Measurements from ENCODE around the gene FOXL1.
"Not testable (repeated sequence)": the region's sequence is repeated elsewhere in the genome, so short reads cannot be mapped to it uniquely, and the experiment has no call there.

The FOXL1 gene

GRCh38 chr16:86587487-86587886 is 9.1 kb downstream of the FOXL1 start:
- no peak for DNase-seq (ENCODE audit: low read depth)
- TF ChIP-seq, protein P1, sequence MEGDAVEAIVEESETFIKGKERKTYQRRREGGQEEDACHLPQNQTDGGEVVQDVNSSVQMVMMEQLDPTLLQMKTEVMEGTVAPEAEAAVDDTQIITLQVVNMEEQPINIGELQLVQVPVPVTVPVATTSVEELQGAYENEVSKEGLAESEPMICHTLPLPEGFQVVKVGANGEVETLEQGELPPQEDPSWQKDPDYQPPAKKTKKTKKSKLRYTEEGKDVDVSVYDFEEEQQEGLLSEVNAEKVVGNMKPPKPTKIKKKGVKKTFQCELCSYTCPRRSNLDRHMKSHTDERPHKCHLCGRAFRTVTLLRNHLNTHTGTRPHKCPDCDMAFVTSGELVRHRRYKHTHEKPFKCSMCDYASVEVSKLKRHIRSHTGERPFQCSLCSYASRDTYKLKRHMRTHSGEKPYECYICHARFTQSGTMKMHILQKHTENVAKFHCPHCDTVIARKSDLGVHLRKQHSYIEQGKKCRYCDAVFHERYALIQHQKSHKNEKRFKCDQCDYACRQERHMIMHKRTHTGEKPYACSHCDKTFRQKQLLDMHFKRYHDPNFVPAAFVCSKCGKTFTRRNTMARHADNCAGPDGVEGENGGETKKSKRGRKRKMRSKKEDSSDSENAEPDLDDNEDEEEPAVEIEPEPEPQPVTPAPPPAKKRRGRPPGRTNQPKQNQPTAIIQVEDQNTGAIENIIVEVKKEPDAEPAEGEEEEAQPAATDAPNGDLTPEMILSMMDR (IDR thresholded peaks at IDR 0.05; ENCODE audit: low read length, missing control alignments) = no peak
- no peak overlapping the region for H3K4me3 ChIP-seq (replicated peaks; ENCODE audit: low read depth, low read length)

DNA sequence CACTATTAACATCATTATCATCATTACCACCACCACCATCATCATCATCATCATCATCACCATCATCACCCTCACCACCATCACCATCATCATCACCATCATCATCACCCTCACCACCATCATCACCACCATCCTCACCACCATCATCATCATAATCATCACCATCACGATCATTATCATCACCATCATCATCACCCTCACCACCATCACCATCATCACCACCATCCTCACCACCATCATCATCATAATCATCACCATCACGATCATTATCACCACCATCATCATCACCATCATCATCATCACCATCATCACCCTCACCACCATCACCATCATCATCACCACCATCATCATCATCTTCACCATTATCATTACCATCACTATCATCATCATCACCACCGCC is 9.6 kb downstream of the FOXL1 start:
- H3K4me3 ChIP-seq (replicated peaks; ENCODE audit: low read depth, low read length); DNase-seq (ENCODE audit: low read depth): not testable (repeated sequence)

DNA sequence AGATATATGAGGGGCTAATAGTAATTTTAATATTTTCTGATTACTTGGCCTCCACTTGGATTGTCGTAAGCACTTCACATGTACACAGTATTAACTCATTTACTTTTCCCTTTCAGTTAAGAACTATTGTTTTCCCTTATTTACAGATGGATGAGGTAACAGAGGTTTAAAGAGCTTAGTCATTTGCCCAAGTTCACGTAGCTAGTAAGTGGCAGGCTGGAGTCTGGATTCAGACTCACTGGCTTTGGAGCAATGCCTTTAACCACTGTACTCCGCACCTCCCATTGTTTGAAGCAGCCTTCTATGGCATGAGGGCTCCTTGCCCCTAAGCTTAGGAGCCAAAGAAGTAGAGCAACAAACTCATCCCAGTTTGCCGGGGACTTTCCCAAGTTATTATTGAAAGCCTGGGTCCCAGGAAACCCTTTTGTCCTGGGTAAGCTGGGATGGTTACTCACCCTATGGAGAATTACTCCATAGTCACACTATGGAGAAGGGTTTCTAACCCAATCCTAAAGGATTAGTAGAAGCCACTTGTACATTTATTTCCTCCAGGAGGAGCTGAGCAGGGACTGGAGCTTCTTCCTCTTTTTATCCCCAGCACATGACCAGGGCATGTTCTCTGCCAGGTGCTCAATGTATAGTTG is 12.3 kb downstream of the FOXL1 start:
- DNase-seq (ENCODE audit: low read depth) = peak; percentile 93
- TF ChIP-seq, protein P1 (IDR thresholded peaks at IDR 0.05; ENCODE audit: low read length, missing control alignments) = no peak
- no peak overlapping the region for H3K4me3 ChIP-seq (replicated peaks; ENCODE audit: low read depth, low read length)

- H3K4me3 ChIP-seq (replicated peaks; ENCODE audit: low read depth, low read length) = no peak overlapping the region
- TF ChIP-seq, protein P1 (IDR thresholded peaks at IDR 0.05; ENCODE audit: low read length, missing control alignments) = no peak
- no peak for DNase-seq (ENCODE audit: low read depth)
Measured at GRCh38 chr16:86591270-86591669, 12.9 kb downstream of the FOXL1 start.

- no peak for DNase-seq (ENCODE audit: low read depth)
- H3K4me3 ChIP-seq (replicated peaks; ENCODE audit: low read depth, low read length) = no peak overlapping the region
- TF ChIP-seq, protein P1 (IDR thresholded peaks at IDR 0.05; ENCODE audit: low read length, missing control alignments) = no peak
Measured at GRCh38 chr16:86593913-86594620, 15.7 kb downstream of the FOXL1 start.

GRCh38 chr16:86594721-86595120 is 16.4 kb downstream of the FOXL1 start:
- H3K4me3 ChIP-seq (replicated peaks; ENCODE audit: low read depth, low read length) = no peak overlapping the region
- TF ChIP-seq, protein P1 (IDR thresholded peaks at IDR 0.05; ENCODE audit: low read length, missing control alignments) = no peak
- DNase-seq (ENCODE audit: low read depth) = no peak

DNA sequence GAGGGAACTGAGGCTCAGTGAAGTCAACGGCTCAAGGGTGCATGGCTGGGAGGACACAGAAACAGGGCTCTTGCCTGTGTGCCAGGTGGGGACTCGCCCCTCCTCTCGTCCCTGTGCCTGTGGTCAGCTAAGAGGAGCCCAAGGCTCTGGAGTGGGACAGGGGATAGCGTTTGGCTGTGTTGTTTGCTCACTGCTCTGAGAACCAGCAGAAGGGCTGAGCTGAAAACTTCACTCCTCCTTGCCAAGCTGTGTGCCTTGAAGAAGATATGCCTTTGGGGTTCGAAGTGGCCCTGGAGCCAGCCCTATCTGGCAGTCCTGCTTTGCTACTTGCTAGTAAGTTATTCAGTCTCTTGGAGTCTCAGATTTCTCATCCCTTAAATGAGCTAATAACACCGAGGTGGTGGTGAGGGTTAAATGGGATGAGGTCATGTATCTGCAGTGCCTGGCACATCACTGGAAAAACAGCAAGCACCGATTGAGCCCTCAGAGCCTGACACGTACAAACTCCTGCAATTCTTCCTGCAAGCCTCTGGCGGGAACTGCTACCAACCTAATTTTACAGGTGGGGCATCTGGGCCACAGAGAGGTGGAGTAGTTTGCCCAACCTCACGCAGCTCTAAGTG is 17.7 kb downstream of the FOXL1 start:
- no peak overlapping the region for H3K4me3 ChIP-seq (replicated peaks; ENCODE audit: low read depth, low read length)
- TF ChIP-seq, protein P1 (IDR thresholded peaks at IDR 0.05; ENCODE audit: low read length, missing control alignments) = no peak
- DNase-seq (ENCODE audit: low read depth) = no peak

All from fibroblast of pulmonary artery (primary cell).